KOPT-K1 (cell line): ENCODE data around the gene EIF4G3.
"Not testable (repeated sequence)": the region's sequence is repeated elsewhere in the genome, so short reads cannot be mapped to it uniquely, and the experiment has no call there.

ENCODE experiments used
- H3K27ac ChIP-seq: fragments of 200-600 bp; sonication (generic); 2 replicates; pipeline ENCODE4 v1.5.1; 2016; ENCODE audit warnings: antibody characterized with exemption, mild to moderate bottlenecking, low read depth, low read length; ENCODE audit not compliant: poor library complexity, severe bottlenecking
- H3K36me3 ChIP-seq: fragments of 200-600 bp; sonication (generic); 2 replicates; pipeline ENCODE4 v1.5.1; 2017; ENCODE audit warnings: antibody characterized with exemption, mild to moderate bottlenecking, low read length, moderate library complexity; ENCODE audit not compliant: insufficient read depth
- H3K9me3 ChIP-seq: fragments of 200-600 bp; sonication (generic); 2 replicates; pipeline ENCODE4 v1.5.1; 2017; ENCODE audit warnings: antibody characterized with exemption, low read length, mild to moderate bottlenecking; ENCODE audit not compliant: insufficient read depth, poor library complexity, severe bottlenecking

The EIF4G3 gene

GRCh38 chr1:21176586-21177555, at the start of gene EIF4G3:
Gene EIF4G3, minus strand, starts transcription at chr1:21176897. Its CDS starts 174,155 bp downstream, at chr1:21002742.
- Histone ChIP-seq H3K27ac (peak within 1 kb of the TSS; percentile 35), H3K9me3 (no peaks in the 10 kb centered on the region), H3K36me3 (no peaks in the 10 kb centered on the region)

GRCh38 chr1:21225065-21225464, 48.4 kb upstream of the EIF4G3 start:
- Histone ChIP-seq H3K36me3 (peaks cover 48% of the 10 kb centered on the region; the same call in 1 of the 2 replicates), H3K27ac (no peak overlapping the region), H3K9me3 (no peaks in the 10 kb centered on the region)

- Histone ChIP-seq H3K36me3 (peaks cover 60% of the 10 kb centered on the region; the same call in 1 of the 2 replicates), H3K27ac (no peak overlapping the region), H3K9me3 (no peaks in the 10 kb centered on the region)
These were observed 44.1 kb upstream of the EIF4G3 start for GRCh38 chr1:21220815-21221214.

GRCh38 chr1:21219674-21220073, 43.0 kb upstream of the EIF4G3 start:
- peaks cover 49% of the 10 kb centered on the region; the same call in 1 of the 2 replicates for H3K36me3 ChIP-seq
- H3K9me3 ChIP-seq: no peaks in the 10 kb centered on the region
- no peak overlapping the region for H3K27ac ChIP-seq

GRCh38 chr1:21217812-21218596, 41.3 kb upstream of the EIF4G3 start:
- Histone ChIP-seq H3K27ac (no peak overlapping the region), H3K36me3 (peaks cover 41% of the 10 kb centered on the region; the same call in 1 of the 2 replicates), H3K9me3 (no peaks in the 10 kb centered on the region)

- no peak overlapping the region for H3K27ac ChIP-seq
- H3K9me3 ChIP-seq: no peaks in the 10 kb centered on the region
- H3K36me3 ChIP-seq: peaks cover 37% of the 10 kb centered on the region; the same call in 1 of the 2 replicates
These were observed 40.4 kb upstream of the EIF4G3 start for GRCh38 chr1:21216835-21217811.

GRCh38 chr1:21212126-21212525, 35.4 kb upstream of the EIF4G3 start:
- Histone ChIP-seq H3K36me3 (no peaks in the 10 kb centered on the region), H3K27ac (no peak overlapping the region), H3K9me3 (no peaks in the 10 kb centered on the region)

- H3K9me3 ChIP-seq, H3K36me3 ChIP-seq, H3K27ac ChIP-seq: not testable (repeated sequence)
These were observed 31.5 kb upstream of the EIF4G3 start for GRCh38 chr1:21208137-21208700.

GRCh38 chr1:21206117-21206516, 29.4 kb upstream of the EIF4G3 start:
- no peaks in the 10 kb centered on the region for H3K9me3 ChIP-seq
- H3K27ac ChIP-seq: no peak overlapping the region
- H3K36me3 ChIP-seq: no peaks in the 10 kb centered on the region

GRCh38 chr1:21205416-21205815, 28.7 kb upstream of the EIF4G3 start:
- Histone ChIP-seq H3K9me3 (no peaks in the 10 kb centered on the region), H3K36me3 (no peaks in the 10 kb centered on the region)

GRCh38 chr1:21201650-21202049, 25.0 kb upstream of the EIF4G3 start:
- Histone ChIP-seq H3K27ac (no peak overlapping the region), H3K9me3 (no peaks in the 10 kb centered on the region), H3K36me3 (no peaks in the 10 kb centered on the region)

More at GRCh38 chr1:21205416-21205815, 28.7 kb upstream of the EIF4G3 start:
- H3K27ac ChIP-seq: no peak overlapping the region

- H3K36me3 ChIP-seq, H3K27ac ChIP-seq, H3K9me3 ChIP-seq: not testable (repeated sequence)
These were observed 24.5 kb upstream of the EIF4G3 start for GRCh38 chr1:21201238-21201637.

GRCh38 chr1:21200767-21201166, 24.1 kb upstream of the EIF4G3 start:
- Histone ChIP-seq H3K9me3 (no peaks in the 10 kb centered on the region), H3K36me3 (no peaks in the 10 kb centered on the region), H3K27ac (no peak overlapping the region)

- no peaks in the 10 kb centered on the region for H3K9me3 ChIP-seq
- no peaks in the 10 kb centered on the region for H3K36me3 ChIP-seq
- H3K27ac ChIP-seq: no peak overlapping the region
These were observed 22.2 kb upstream of the EIF4G3 start for GRCh38 chr1:21198929-21199328.
